Measurements from ENCODE around the gene UTY. TPM values are rescaled to one million over a fixed set of nuclear protein-coding genes. Genes with fewer than 3 reads are reported as not detected.
"Not testable (repeated sequence)": the region's sequence is repeated elsewhere in the genome, so short reads cannot be mapped to it uniquely, and the experiment has no call there.

Gene UTY
- total RNA-seq, 1 donor from 2014 or later: not detected

DNA sequence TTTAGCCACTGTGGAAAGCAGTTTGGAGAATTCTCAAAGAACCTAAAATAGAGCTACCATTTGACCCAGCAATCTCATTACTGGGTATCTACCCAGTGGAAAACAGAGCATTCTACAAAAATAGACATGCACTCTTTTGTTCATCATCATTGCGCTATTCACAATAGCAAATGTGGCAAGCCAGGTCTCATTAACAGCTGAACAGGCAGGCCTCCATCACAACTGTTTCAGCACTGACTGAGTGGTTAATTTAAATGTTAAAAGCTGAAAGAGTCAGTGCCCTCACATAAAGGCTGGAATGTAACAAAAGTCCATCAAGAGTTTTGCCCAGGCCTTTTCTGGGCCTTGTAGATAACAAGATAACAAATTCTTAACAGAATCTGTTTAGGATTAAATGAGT is 166.9 kb downstream of the UTY start:
- no peak for DNase-seq (ENCODE audit: extremely low read depth, low read depth, low spot score)

DNA sequence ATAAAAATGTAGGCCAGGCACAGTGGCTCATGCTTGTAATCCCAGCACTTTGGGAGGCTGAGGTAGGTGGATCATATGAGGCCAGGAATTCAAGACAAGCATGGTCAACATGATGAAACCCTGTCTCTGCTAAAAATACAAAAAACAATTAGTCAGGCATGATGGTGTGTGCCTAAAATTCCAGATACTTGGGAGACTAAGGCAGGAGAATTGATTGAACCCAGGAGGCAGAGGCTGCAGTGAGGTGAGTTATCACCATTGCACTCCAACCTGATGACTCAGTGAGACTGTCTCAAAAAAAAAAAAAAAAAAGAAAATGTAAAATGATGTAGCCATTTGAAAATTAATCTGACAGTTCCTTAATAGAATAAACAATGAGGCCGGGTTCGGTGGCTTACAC is 171.9 kb downstream of the UTY start:
- no peak for DNase-seq (ENCODE audit: extremely low read depth, low read depth, low spot score)

DNA sequence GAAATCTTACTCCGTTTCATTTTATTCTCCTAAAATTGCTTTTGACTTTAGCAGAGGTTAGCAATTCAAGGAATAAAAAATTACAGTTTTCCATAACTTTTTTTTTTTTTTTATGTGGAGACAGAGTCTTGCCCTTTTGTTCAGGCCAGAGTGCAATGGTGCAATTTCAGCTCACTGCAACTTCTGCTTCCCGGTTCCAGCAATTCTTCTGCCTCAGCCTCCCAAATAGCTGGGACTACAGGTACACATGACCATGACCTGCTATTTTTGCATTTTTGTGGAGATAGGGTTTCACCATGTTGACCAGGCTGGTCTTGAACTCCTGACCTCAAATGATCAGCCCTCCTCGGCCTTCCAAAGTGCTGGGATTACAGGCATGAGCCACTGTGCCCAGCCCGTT is 179.0 kb downstream of the UTY start:
- no peak for DNase-seq (ENCODE audit: extremely low read depth, low read depth, low spot score)

DNA sequence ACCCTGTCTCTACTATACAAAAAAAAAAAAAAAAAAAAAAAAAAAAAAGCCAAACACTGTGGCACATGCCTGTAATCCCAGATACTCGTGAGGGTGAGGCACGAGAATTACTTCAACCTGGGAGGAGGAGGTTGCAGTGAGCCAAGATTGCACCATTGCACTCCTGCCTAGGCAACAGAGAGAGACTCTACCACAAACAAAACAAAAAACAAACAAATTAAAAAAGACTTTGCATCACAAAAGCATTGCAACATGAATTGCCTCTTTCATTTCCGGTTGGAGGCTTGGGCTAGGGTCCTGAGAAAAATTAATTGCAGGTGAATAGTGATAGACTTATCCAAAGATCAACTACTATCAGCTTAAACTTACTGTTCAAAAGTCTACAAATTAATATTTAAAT is 180.4 kb downstream of the UTY start:
- DNase-seq (ENCODE audit: extremely low read depth, low read depth, low spot score): no peak

DNA sequence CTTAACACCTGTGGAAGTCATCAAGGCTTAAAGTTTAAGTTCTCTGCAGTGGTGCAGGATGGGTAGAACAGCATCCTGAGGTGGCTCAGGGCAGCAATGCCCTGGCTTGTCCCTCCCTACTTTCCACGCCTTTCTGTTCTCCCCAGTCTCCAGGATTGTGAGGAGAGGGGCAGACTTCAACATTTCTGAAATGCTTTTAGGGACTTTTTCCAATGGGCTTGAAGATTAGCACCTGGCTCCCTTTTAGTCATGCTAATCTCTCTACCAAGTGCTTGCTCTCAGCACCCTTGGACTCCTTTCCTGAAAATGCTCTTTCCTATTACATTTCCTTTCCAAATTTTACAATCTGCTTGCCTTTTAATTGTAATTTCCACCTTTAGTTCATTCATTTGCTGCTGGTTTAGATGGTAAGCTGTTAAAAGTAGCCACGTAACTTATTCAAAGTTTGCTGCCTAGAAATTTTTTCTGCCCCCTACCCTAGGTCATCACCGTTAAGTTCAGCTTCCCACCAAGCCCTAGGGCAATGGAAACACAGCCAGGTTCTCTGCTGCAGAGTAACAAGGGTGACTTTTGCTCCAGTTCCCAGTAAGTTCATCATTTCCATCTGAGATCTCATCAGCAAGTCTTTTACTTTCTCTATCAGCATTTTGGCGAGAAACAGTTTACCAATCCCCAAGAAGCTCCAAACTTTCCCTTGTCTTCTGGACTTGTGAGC is 183.5 kb downstream of the UTY start:
- DNase-seq (ENCODE audit: extremely low read depth, low read depth, low spot score): no peak

DNA sequence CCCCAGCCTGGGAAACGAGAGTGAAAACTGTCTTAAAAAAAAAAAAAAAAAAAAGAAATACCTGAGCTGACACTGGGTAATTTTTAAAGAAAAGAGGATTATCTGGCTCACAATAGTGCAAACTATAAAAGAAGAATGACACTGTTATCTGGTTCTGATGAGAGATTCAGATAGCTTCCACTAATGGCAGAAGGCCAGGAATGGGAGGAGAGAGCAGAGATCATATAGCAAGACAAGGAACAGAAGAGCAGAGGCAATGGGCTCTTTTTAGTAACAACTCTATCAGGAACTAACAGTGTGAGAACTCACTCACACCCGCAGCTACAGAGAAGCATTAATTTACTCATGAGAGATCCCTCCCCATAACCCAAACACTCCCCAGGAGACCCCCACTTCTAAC is 184.8 kb downstream of the UTY start:
- DNase-seq (ENCODE audit: extremely low read depth, low read depth, low spot score): no peak

DNA sequence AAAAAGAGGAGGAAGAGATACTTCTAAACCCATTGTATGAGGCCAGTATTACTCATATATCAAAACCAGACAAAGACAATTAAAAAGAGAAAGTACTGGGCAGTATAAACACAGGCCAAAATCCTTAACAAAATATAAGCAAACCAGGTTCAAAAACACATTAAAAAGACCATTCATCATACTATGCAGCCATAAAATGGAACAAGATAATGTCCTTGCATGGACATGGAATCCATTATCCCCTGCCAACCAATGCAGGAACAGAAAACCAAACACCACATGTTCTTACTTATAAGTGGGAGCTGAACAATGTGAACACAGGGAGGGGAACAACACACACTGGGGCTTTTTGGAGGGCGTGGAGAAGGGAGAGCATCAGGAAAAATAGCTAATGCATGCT is 188.6 kb downstream of the UTY start:
- DNase-seq (ENCODE audit: extremely low read depth, low read depth, low spot score): no peak

DNA sequence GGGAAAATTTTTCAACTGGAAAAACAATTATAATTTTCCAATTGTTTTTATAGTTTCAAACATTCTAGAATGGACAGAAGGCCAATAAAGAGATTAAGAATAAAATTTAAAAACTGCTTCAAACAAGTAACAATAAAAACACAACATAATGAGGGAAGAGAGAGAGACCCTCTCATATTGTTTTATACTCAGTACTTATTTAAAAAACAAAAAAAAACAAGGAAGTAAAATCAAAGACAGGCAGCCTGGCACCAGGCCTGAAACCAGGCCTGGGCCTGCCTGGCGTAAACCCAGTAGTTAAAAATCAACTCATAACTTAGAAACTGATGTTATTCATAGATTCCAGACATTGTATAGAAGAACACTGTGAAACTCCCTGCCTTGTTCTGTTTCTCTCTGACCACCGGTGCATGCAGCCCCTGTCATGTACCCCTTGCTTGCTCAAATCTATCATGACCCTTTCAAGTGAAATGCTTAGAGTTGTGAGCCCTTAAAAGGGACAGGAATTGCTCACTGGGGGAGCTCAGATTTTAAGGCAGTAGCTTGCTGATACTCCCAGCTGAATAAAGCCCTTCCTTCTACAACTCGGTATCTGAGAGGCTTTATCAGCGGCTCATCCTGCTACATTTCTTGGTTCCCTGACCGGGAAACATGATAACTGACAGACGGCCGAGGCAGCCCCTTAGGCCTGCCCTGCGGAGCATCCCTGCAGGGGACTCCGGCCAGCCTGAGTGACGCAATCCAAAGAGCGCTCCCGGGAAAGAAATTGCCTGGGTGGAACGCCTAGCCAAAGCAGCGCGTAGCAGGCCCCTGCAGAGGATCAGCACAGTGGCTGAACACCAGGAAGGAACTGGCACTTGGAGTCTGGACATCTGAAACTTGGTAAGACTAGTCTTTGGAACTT is 197.4 kb downstream of the UTY start:
- not testable (repeated sequence) for DNase-seq (ENCODE audit: extremely low read depth, low read depth, low spot score)

DNA sequence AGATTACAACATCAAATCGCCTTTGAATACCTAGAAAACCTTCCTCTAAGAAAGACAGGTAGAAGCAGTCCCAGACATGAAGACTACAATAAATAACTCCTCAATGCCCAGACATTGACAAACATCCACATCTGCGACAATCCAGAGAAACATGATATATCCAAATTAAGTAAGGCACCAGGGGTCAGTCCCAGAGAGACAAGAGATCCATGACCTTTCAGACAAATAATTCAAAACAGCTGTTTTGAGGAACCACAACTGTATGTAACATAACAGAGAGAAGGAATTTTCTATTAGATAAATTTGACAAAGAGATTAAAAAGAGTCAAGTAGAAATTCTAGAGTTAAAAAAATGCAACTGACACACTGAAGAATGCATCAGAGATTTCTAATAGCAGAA is 200.3 kb downstream of the UTY start:
- no peak for DNase-seq (ENCODE audit: extremely low read depth, low read depth, low spot score)

DNA sequence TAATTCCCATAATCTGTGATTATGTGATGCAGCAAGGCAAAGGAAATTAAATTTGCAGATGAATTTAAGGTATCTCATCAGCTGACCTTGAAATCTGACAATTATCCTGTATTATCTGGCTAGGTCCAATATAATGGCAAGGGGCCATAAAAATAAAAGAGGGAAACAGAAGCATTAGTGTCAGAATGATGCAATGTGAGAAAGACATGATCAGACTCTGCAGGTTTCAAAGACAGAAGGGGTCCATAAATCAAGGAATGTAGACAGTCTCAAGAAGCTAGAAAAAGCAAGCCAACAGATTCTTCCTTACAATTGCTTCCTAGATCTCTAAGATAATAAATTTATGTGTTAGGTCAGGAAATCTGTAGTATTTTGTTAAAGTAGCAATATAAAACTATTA is 208.1 kb downstream of the UTY start:
- no peak for DNase-seq (ENCODE audit: extremely low read depth, low read depth, low spot score)

DNA sequence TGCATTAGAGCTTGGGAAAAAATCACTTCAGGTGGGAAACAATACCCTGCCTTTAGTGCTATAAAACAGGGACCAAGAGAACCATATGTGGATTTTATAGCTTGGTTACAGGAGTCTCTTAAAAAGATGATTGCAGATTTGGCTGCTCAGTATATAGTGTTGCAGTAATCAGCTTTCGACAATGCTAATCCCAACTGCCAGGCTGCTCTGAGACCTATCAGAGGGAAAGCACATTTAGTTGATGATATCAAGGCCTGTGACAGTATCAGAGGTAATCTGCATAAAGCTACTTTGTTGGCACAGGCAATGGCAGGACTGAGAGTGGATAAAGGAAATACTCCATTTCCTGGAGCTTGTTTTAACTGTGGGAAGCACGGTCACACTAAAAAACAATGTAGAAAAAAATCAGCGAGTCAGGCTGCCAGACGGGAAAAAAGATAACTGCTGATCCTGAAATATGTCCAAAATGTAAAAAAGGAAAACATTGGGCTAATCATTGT is 225.8 kb downstream of the UTY start:
- DNase-seq (ENCODE audit: extremely low read depth, low read depth, low spot score): not testable (repeated sequence)

DNA sequence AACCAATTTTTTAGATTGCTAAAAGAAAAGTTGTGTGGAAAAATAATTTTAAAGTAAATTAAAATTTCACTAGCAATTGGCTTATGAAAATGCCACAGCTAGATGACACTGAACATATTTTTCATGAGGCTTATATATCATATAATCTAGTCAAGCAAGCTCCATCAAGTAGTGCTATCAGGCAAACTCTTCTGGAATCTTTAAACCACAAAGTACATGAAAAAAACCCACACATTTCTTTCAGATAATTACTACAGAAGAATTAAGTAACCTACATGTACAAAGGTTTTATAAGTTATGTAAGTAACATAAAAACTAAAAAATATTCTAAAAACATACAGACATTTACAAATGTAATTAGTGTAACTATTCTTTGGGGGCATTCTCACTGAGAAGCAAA is 229.4 kb downstream of the UTY start:
- no peak for DNase-seq (ENCODE audit: extremely low read depth, low read depth, low spot score)

DNA sequence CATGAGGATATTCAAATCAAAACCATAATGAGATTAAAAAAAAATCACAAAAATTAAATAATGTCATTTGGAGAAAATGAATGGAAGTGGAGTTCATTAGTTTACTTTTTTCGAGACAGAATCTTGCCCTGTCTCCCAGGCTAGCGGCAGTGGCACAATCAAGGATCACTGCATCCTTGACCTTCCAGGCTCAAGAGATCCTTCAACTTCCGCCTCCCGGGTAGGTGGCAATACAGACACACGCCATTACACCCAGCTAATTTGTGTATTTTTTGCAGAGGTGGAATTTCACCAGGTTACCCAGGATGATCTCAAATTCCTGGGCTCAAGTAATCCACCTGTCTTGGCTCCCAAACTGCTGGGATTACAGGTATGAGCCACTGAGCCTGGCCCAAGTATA is 236.1 kb downstream of the UTY start:
- DNase-seq (ENCODE audit: extremely low read depth, low read depth, low spot score): no peak

DNA sequence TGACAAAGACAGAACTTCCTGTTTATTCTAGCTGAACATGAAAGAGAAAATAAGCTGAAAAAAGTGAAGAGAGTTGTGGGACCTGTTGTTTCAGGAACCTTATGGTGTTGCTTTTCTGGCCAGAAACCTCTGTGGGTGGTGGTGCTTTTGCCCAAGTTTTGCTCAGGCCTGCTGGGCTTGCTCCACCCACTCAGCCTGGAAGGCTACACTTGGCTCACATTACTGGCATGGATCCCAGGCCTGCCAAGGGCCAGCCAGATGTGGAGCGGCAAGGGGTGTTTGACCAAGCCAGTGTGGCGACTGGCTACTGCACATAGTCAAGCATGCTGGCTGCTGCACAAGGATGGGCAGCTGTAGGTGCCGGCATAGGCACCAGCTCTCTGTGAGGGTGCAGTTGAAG is 245.9 kb downstream of the UTY start:
- no peak for DNase-seq (ENCODE audit: extremely low read depth, low read depth, low spot score)

DNA sequence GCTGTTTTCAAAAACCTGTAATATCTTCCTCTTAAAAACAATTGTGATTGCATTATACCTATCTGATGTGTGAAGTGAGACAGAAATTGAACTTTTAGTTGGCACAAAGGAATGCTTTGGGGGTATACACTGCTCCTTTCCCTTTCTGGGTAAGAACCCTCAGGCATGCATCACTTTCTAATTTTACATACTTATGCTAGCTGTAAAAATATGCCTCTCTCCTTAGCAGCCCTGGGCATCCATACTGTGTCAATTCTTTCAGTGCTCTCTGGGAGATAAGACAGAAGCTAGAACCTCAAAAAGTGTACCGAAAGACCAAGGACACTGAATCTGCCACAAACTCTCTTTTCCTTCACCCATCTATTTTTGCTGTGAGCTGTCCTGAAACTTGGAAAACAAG is 246.7 kb downstream of the UTY start:
- no peak for DNase-seq (ENCODE audit: extremely low read depth, low read depth, low spot score)

DNA sequence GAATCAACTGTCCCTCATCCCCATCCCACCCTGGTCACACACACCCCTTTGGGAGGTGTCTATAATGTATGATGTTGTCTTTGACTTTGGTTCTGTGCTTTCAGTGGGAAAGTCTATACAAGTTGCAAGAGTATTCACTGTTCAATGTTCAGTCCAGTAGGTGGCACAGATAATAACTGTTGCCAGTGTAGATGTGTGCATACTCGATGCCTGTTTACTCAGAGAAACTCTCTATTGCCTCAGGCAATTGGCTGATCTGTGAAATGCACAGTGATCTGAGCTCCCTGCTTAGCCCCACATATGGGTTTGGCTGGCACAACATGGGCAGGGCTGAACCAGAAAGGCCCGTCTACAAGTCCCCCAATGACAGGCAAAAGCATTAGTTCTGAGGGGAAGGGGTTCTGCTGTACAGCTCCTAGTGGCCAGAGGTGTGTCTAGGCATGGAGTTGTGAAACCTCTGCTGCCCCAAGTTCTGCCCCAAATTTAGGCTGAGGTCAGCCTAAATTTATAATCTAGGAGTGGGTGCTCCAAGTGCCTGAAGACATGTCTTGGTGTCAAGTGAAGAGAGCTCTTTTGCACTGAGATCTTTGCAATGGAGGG is 252.4 kb downstream of the UTY start:
- no peak for DNase-seq (ENCODE audit: extremely low read depth, low read depth, low spot score)

DNA sequence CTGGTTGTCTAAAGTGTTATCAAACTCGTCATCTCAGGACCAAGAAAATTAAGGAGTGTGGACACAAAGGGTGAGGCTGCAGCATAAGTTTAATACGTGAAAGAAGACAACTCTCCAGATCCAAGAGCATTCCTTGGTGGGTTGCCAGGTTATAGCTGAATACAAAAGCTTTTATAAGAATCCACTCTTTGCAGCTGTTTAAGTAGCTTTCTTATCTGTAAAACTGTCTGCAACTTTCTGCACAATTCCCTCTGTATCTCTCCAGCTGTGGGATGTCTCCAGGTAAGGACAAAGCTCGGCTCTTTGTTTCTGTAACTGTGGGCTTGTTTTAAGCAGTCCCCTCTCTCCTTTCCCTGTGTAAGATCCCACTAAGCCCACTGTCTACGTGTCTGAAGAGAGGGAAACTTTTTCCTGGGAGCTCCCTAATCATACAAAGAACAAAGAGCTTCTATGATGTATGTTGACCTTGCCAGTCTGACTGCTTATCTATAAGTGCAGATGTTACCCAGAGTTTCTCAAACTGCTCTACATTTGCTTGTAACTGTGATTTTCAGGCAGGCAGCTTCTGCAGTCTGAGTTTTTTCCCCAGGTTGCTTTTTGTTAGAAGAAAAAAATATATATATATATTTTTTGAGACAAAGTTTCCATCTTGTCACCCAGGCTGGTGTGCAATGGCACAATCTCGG is 268.7 kb downstream of the UTY start:
- DNase-seq (ENCODE audit: extremely low read depth, low read depth, low spot score): no peak

DNA sequence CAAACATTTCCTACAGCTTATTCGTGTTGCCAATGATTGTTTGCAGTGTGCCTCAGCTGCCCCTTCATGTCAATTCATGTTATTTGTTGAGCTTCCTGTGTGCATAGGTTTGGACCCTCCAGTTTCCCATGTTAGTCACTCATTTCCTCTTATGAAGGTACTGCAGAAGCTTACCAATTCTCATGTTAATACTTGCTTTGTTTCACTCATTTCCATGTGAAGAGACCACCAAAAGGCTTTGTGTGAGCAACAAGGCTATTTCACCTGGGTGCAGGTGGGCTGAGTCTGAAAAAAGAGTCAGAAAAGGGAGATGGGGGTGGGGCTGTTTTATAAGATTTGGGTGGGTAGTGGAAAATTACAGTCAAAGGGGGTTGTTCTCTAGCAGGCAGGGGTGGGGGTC is 274.6 kb downstream of the UTY start:
- DNase-seq (ENCODE audit: extremely low read depth, low read depth, low spot score): no peak
